Astrocyte (in vitro differentiated cells and primary cell): Measurements from ENCODE around the gene ZCCHC10.

ENCODE experiments used
- CTCF ChIP-seq: IDR thresholded peaks from 2 replicates; pipeline ENCODE4 v1.5.1; 2011; ENCODE audit warnings: low read depth, mild to moderate bottlenecking, inconsistent platforms, low read length, moderate library complexity; ENCODE audit not compliant: insufficient read depth
- EZH2 ChIP-seq: IDR thresholded peaks from 2 replicates; pipeline ENCODE4 v1.6.1; 2012; ENCODE audit warnings: mild to moderate bottlenecking, low read length, inconsistent platforms; ENCODE audit not compliant: insufficient read depth

- TF ChIP-seq CTCF = no peak
- no peak for TF ChIP-seq EZH2
Measured at GRCh38 chr5:132979367-132979940, 46.9 kb downstream of the ZCCHC10 start.
